Measurements from ENCODE around the gene DCBLD1. TPM values are rescaled to one million over a fixed set of nuclear protein-coding genes. Genes with fewer than 3 reads are reported as not detected.

The DCBLD1 gene
- total RNA-seq, 1 donor from 2014 or later, result 14.2 TPM

- Histone ChIP-seq H3K4me3 (no peak overlapping the region), H3K36me3 (peaks cover 0 to 34% of the 10 kb centered on the region in 2 donors), H3K4me1 (no peaks in the 10 kb centered on the region), H3K27ac (no peak overlapping the region), H3K9me3 (no peaks in the 10 kb centered on the region), H3K27me3 (no peaks in the 10 kb centered on the region)
- no peak for DNase-seq (ENCODE audit: extremely low spot score in 2 of 2)
- no peak for TF ChIP-seq CTCF (IDR thresholded peaks at IDR 0.05)
- TF ChIP-seq POLR2AphosphoS5 (IDR thresholded peaks at IDR 0.05; ENCODE audit: insufficient read depth in 1 of 2, low read depth in 1 of 2), result no peak
- TF ChIP-seq POLR2A (IDR thresholded peaks at IDR 0.05), result no peak
- intact Hi-C loops (cut with DNase I), result no loop called here
Measured at GRCh38 chr6:117568831-117569410, 86.4 kb downstream of the DCBLD1 start.

GRCh38 chr6:117573006-117573680, 90.7 kb downstream of the DCBLD1 start:
- intact Hi-C loops (cut with DNase I), result no loop called here
- Histone ChIP-seq H3K27ac (no peak overlapping the region), H3K36me3 (peaks cover 0 to 24% of the 10 kb centered on the region in 2 donors), H3K27me3 (no peaks in the 10 kb centered on the region), H3K4me3 (no peak overlapping the region), H3K9me3 (no peaks in the 10 kb centered on the region), H3K4me1 (no peaks in the 10 kb centered on the region)
- DNase-seq (ENCODE audit: extremely low spot score in 2 of 2), result no peak
- TF ChIP-seq POLR2A (IDR thresholded peaks at IDR 0.05) (no peak), CTCF (IDR thresholded peaks at IDR 0.05) (no peak), POLR2AphosphoS5 (IDR thresholded peaks at IDR 0.05; ENCODE audit: insufficient read depth in 1 of 2, low read depth in 1 of 2) (no peak)

GRCh38 chr6:117574198-117574597, 91.7 kb downstream of the DCBLD1 start:
- intact Hi-C loops (cut with DNase I), result no loop called here
- TF ChIP-seq POLR2AphosphoS5 (IDR thresholded peaks at IDR 0.05; ENCODE audit: insufficient read depth in 1 of 2, low read depth in 1 of 2), result no peak
- TF ChIP-seq POLR2A (IDR thresholded peaks at IDR 0.05), result no peak
- no peak for TF ChIP-seq CTCF (IDR thresholded peaks at IDR 0.05)
- H3K36me3 ChIP-seq, result peaks cover 0 to 14% of the 10 kb centered on the region in 2 donors

GRCh38 chr6:117585647-117586046, 103.2 kb downstream of the DCBLD1 start:
- no peak overlapping the region for H3K27ac ChIP-seq
- H3K9me3 ChIP-seq, result no peaks in the 10 kb centered on the region
- H3K4me1 ChIP-seq, result no peaks in the 10 kb centered on the region
- no peak overlapping the region for H3K4me3 ChIP-seq
- no peak for DNase-seq (ENCODE audit: extremely low spot score in 2 of 2)
- H3K27me3 ChIP-seq, result no peaks in the 10 kb centered on the region
- TF ChIP-seq POLR2A (IDR thresholded peaks at IDR 0.05), result no peak
- TF ChIP-seq CTCF (IDR thresholded peaks at IDR 0.05), result no peak
- TF ChIP-seq POLR2AphosphoS5 (IDR thresholded peaks at IDR 0.05; ENCODE audit: insufficient read depth in 1 of 2, low read depth in 1 of 2), result no peak
- H3K36me3 ChIP-seq, result peaks cover 0 to 8% of the 10 kb centered on the region in 2 donors
- intact Hi-C loops (cut with DNase I), result no loop called here

More at GRCh38 chr6:117574198-117574597, 91.7 kb downstream of the DCBLD1 start:
- Histone ChIP-seq H3K27me3 (no peaks in the 10 kb centered on the region), H3K4me1 (no peaks in the 10 kb centered on the region), H3K4me3 (no peak overlapping the region), H3K9me3 (no peaks in the 10 kb centered on the region), H3K27ac (no peak overlapping the region)
- DNase-seq (ENCODE audit: extremely low spot score in 2 of 2), result no peak

GRCh38 chr6:117590447-117590846, 108.0 kb downstream of the DCBLD1 start:
- Histone ChIP-seq H3K9me3 (no peaks in the 10 kb centered on the region), H3K4me1 (no peaks in the 10 kb centered on the region), H3K27ac (no peak overlapping the region), H3K4me3 (no peak overlapping the region), H3K27me3 (no peaks in the 10 kb centered on the region), H3K36me3 (no peaks in the 10 kb centered on the region)
- no peak for TF ChIP-seq POLR2A (IDR thresholded peaks at IDR 0.05)
- no peak for TF ChIP-seq CTCF (IDR thresholded peaks at IDR 0.05)
- TF ChIP-seq POLR2AphosphoS5 (IDR thresholded peaks at IDR 0.05; ENCODE audit: insufficient read depth in 1 of 2, low read depth in 1 of 2), result no peak
- intact Hi-C loops (cut with DNase I), result no loop called here
- no peak for DNase-seq (ENCODE audit: extremely low spot score in 2 of 2)
